GM18868 (cell line): Measurements from ENCODE around the gene NID1.
"Not testable (repeated sequence)": the region's sequence is repeated elsewhere in the genome, so short reads cannot be mapped to it uniquely, and the experiment has no call there.

Experiments
- ATAC-seq: cut with Tn5 transposase; IDR thresholded peaks from one replicate; pipeline ENCODE4 v1.9.1; 2021; ENCODE audit warnings: mild to moderate bottlenecking, moderate library complexity; ENCODE audit not compliant: unreplicated experiment

The NID1 gene

GRCh38 chr1:236029428-236029940 is 35.4 kb downstream of the NID1 start:
- no peak for ATAC-seq

GRCh38 chr1:236027104-236027503 is 37.8 kb downstream of the NID1 start:
- no peak for ATAC-seq

- no peak for ATAC-seq
Observed at GRCh38 chr1:236025836-236026235, 39.1 kb downstream of the NID1 start.

- no peak for ATAC-seq
Observed at GRCh38 chr1:236024641-236025040, 40.2 kb downstream of the NID1 start.

- ATAC-seq = no peak
Observed at GRCh38 chr1:236023926-236024565, 40.8 kb downstream of the NID1 start.

- no peak for ATAC-seq
Observed at GRCh38 chr1:236021424-236022135, 43.3 kb downstream of the NID1 start.

- no peak for ATAC-seq
Observed at GRCh38 chr1:236020359-236021219, 44.3 kb downstream of the NID1 start.

GRCh38 chr1:236018885-236019453 is 45.9 kb downstream of the NID1 start:
- no peak for ATAC-seq

- ATAC-seq = no peak
Observed at GRCh38 chr1:236016782-236017400, 48.0 kb downstream of the NID1 start.

GRCh38 chr1:236016083-236016482 is 48.8 kb downstream of the NID1 start:
- ATAC-seq = no peak

GRCh38 chr1:236015539-236015938 is 49.4 kb downstream of the NID1 start:
- ATAC-seq = no peak

- no peak for ATAC-seq
Observed at GRCh38 chr1:236013330-236013729, 51.6 kb downstream of the NID1 start.

GRCh38 chr1:236011641-236012040 is 53.2 kb downstream of the NID1 start:
- ATAC-seq = no peak

- ATAC-seq = no peak
Observed at GRCh38 chr1:236010443-236010842, 54.4 kb downstream of the NID1 start.

GRCh38 chr1:236009857-236010256 is 55.0 kb downstream of the NID1 start:
- no peak for ATAC-seq

- ATAC-seq = no peak
Observed at GRCh38 chr1:236009191-236009590, 55.7 kb downstream of the NID1 start.

- ATAC-seq = no peak
Observed at GRCh38 chr1:236007781-236008180, 57.1 kb downstream of the NID1 start.

- not testable (repeated sequence) for ATAC-seq
Observed at GRCh38 chr1:236003058-236003457, 61.8 kb downstream of the NID1 start.

GRCh38 chr1:236002572-236002971 is 62.3 kb downstream of the NID1 start:
- no peak for ATAC-seq

GRCh38 chr1:236002025-236002390 is 62.9 kb downstream of the NID1 start:
- ATAC-seq = no peak

- ATAC-seq = no peak
Observed at GRCh38 chr1:236000781-236001180, 64.1 kb downstream of the NID1 start.
